HUES64 (cell line): ENCODE data around the gene CCDC127.

Source experiments
- H3K27ac ChIP-seq: 2 replicates; pipeline ENCODE4 v1.7.0; 2013; ENCODE audit warnings: low read depth, low read length, inconsistent platforms
- H3K27me3 ChIP-seq: 2 replicates; pipeline ENCODE4 v1.6.1; 2013; ENCODE audit warnings: mild to moderate bottlenecking, low read length; ENCODE audit not compliant: insufficient read depth
- H3K36me3 ChIP-seq: 2 replicates; pipeline ENCODE4 v1.6.1; 2013; ENCODE audit warnings: mild to moderate bottlenecking, low read length; ENCODE audit not compliant: insufficient read depth
- H3K4me1 ChIP-seq: 2 replicates; pipeline ENCODE4 v1.6.1; 2013; ENCODE audit warnings: mild to moderate bottlenecking, low read length, moderate library complexity; ENCODE audit not compliant: insufficient read depth
- H3K4me3 ChIP-seq: 2 replicates; pipeline ENCODE4 v1.5.1; 2013; ENCODE audit warnings: mild to moderate bottlenecking, low read length, moderate library complexity
- H3K9ac ChIP-seq: 2 replicates; pipeline ENCODE4 v1.6.1; 2013; ENCODE audit warnings: mild to moderate bottlenecking, low read depth, low read length
- H3K9me3 ChIP-seq: 2 replicates; pipeline ENCODE4 v1.6.1; 2013; ENCODE audit warnings: low read depth, low read length; ENCODE audit not compliant: insufficient read depth
- WGBS: fragments of 150-250, 120-280 bp; methylation state at CpG from one replicate; pipeline ENCODE4 v1.1.7; 2013; ENCODE audit warnings: missing lambda C conversion rate; 5-methylcytosine and 5-hydroxymethylcytosine counted together

The CCDC127 gene

DNA sequence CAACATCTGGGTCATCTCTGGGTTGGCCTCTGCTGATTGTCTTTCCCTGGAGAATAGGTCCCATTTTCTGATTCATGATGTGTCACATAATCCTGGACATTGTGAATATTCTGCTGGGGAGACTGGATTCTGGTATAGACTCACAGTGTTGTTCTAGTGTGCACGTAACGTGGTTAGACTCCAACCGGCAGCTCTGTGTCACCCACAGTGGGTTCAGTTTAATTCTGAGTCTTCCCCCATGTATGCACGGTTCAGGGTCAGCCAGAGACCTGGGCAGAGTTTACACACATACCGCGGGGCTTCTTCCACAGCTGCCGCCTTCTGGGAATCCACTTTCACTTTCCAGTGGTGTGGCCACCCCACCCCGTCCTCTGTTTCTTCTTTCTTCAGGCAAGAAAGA is 64.7 kb downstream of the CCDC127 start:
- H3K27ac ChIP-seq: no peak overlapping the region

DNA sequence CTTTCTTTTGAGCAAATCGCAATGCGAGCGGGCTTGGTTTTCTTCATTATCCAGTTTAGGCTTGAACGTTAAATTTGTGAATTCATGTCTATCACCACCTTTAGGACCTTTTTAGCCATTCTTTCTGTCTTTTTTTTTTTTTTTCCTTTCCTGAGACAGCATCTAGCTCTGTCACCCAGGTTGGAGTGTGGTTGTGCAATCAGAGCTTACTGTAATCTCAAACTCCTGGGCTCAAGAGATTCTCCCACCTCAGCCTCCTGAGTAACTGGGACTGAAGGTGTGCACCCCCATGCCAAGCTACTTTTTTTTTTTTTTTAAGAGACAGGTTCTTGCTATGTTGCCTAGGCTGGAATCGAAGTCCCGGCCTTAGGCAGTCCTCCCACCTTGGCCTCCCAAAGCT is 65.9 kb downstream of the CCDC127 start:
- H3K36me3 ChIP-seq: peaks cover 93% of the 10 kb centered on the region
- H3K9me3 ChIP-seq: peaks cover 9% of the 10 kb centered on the region
- 71% methylated on average over 6 of the region's 6 CpGs for WGBS

More for the DNA sequence above, 64.7 kb downstream of the CCDC127 start:
- H3K4me1 ChIP-seq: no peaks in the 10 kb centered on the region
- no peak overlapping the region for H3K9ac ChIP-seq
- no peak overlapping the region for H3K4me3 ChIP-seq
- H3K36me3 ChIP-seq: peaks cover 90% of the 10 kb centered on the region
- no peaks in the 10 kb centered on the region for H3K9me3 ChIP-seq
- 80% methylated on average over 7 of the region's 8 CpGs for WGBS
- H3K27me3 ChIP-seq: no peaks in the 10 kb centered on the region

DNA sequence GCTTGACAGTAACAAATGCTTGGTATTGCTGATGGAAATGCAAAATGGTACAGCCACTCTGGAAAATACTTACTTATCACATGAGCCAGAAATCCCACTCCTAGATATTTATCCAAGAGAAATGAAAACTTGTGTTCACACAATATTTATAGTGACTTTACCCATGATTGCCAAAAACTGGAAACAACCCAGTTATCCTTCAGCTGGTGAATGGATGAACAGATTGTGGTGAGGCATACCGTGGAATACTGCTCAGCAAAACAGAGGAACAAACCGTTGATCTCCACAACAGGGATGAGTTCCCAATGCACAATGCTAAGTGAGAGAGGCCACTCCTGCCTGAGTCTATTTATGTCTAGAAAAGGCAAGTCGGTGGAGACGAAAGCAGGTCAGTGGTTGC is 67.2 kb downstream of the CCDC127 start:
- Histone ChIP-seq H3K4me1 (no peaks in the 10 kb centered on the region), H3K9me3 (peaks cover 11% of the 10 kb centered on the region), H3K36me3 (peaks cover 91% of the 10 kb centered on the region), H3K27me3 (no peaks in the 10 kb centered on the region), H3K4me3 (no peak overlapping the region), H3K9ac (no peak overlapping the region), H3K27ac (no peak overlapping the region)
- 92% methylated on average over 4 of the region's 4 CpGs for WGBS

More for the DNA sequence above, 65.9 kb downstream of the CCDC127 start:
- H3K4me3 ChIP-seq: no peak overlapping the region
- H3K4me1 ChIP-seq: no peaks in the 10 kb centered on the region
- H3K27me3 ChIP-seq: no peaks in the 10 kb centered on the region
- no peak overlapping the region for H3K27ac ChIP-seq
- H3K9ac ChIP-seq: no peak overlapping the region

DNA sequence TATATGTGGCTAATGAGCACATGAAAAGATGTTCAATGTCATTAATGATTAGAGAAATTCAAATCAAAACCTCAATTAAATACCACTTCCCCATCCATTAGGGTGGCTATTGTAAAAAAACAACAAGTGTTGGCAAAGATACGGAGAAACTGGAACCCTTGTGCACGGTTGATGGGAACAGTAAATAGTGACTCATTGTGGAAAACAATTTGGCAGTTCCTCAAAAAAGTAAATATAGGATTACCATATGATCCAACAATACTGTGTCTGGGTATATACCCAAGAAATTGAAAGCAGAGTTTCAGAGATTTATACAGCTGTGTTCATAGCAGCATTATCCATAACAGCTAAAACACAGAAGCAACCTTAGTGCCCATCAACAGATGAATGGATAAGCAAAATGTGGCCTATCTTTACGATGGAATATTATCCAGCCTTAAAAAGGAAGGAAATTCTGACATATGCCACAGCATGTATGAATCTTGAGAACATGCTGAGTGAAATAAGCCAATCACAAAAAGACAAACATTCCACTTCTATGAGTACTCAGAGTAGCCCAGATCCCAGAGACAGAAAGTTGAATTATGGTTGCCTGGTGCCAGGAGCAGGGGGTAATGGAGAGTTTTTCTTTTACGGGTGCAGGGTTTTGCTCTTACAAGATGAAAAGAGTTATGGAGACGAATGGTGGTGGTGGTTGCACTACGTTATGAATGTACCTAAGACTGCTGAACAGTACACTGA is 68.0 kb downstream of the CCDC127 start:
- Histone ChIP-seq H3K4me1 (no peaks in the 10 kb centered on the region), H3K9me3 (peaks cover 11% of the 10 kb centered on the region), H3K4me3 (no peak overlapping the region), H3K9ac (no peak overlapping the region), H3K27me3 (no peaks in the 10 kb centered on the region), H3K36me3 (peaks cover 91% of the 10 kb centered on the region), H3K27ac (no peak overlapping the region)
- WGBS: 95% methylated on average over 6 of the region's 6 CpGs

DNA sequence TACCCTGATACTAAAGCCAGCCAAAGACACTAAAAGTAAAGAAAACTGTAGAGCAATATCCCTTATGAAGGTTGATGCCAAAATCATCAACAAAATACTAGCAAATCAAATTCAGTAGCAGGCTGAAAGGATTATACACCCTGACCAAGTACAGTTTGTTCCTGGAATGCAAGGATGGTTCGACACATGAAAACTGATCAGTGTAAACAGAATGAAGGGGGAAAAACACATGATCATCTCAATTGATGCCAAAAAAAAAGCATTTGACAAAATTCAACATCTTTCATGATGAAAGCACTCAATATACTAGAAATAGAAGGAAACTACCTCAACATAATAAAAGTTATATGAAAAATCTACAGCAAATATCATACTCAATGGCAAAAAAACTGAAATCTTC is 70.2 kb downstream of the CCDC127 start:
- no peak overlapping the region for H3K27ac ChIP-seq
- 94% methylated on average over 1 of the region's 1 CpG for WGBS
- no peaks in the 10 kb centered on the region for H3K27me3 ChIP-seq
- no peak overlapping the region for H3K9ac ChIP-seq
- no peaks in the 10 kb centered on the region for H3K4me1 ChIP-seq
- no peak overlapping the region for H3K4me3 ChIP-seq
- peaks cover 11% of the 10 kb centered on the region for H3K9me3 ChIP-seq
- H3K36me3 ChIP-seq: peaks cover 93% of the 10 kb centered on the region
